H1 (cell line): ENCODE data around the gene TM9SF2. TPM values are rescaled to one million over a fixed set of nuclear protein-coding genes. Genes with fewer than 3 reads are reported as not detected.

Source experiments
- CTCF ChIA-PET: fragments of 300-600 bp; sonication (Branson Sonifier 250); formaldehyde crosslinking; loops from one replicate; lab custom pipeline; 2021; ENCODE audit not compliant: partially characterized antibody; lab: Charles Lee
- POLR2A ChIA-PET: fragments of 300-600 bp; sonication (Branson Sonifier 250); formaldehyde crosslinking; loops from one replicate; lab custom pipeline; 2021; ENCODE audit warnings: inconsistent platforms; ENCODE audit not compliant: partially characterized antibody; lab: Charles Lee
- DNase-seq, 2 experiments: peaks; one replicate each; pipeline versions ENCODE4 v3.0.0 to v3.0.0-alpha.2; 2010 to 2022; ENCODE audit warnings: low spot score in 2 of 2, low read depth in 1 of 2, mixed read lengths in 1 of 2
- FAIRE-seq: peaks from 2 replicates; lab custom pipeline; 2011; peaks lifted over from hg19 to GRCh38; lab: Jason Lieb, UNC
- H2AFZ ChIP-seq: 2 replicates; pipeline ENCODE4 v1.8.1; 2012; ENCODE audit warnings: low read length, inconsistent platforms
- H2AK5ac ChIP-seq: 2 replicates; pipeline ENCODE4 v1.6.1; 2013; ENCODE audit warnings: low read depth, low read length
- H2BK120ac ChIP-seq: replicated peaks from 2 replicates; pipeline ENCODE3; 2013; ENCODE audit warnings: low read depth, low read length, inconsistent platforms
- H2BK12ac ChIP-seq: 2 replicates; pipeline ENCODE4 v1.6.1; 2013; ENCODE audit warnings: low read depth, low read length
- H2BK15ac ChIP-seq: 2 replicates; pipeline ENCODE4 v1.6.1; 2013; ENCODE audit warnings: low read length
- H2BK20ac ChIP-seq: 2 replicates; pipeline ENCODE4 v1.6.1; 2013; ENCODE audit warnings: low read length
- H2BK5ac ChIP-seq: 2 replicates; pipeline ENCODE4 v1.6.1; 2013; ENCODE audit warnings: low read depth, low read length
- H3K14ac ChIP-seq: 2 replicates; pipeline ENCODE4 v1.6.1; 2013; ENCODE audit warnings: inconsistent platforms; ENCODE audit not compliant: insufficient read length
- H3K18ac ChIP-seq: 2 replicates; pipeline ENCODE4 v1.6.1; 2013; ENCODE audit warnings: low read length; ENCODE audit errors: extremely low read depth
- H3K23ac ChIP-seq: 2 replicates; pipeline ENCODE4 v1.6.1; 2013; ENCODE audit warnings: inconsistent platforms; ENCODE audit not compliant: insufficient read length
- H3K23me2 ChIP-seq: 2 replicates; pipeline ENCODE4 v1.6.1; 2013; ENCODE audit warnings: low read depth, low read length
- H3K27ac ChIP-seq: 2 replicates; pipeline ENCODE4 v1.6.1; 2011; ENCODE audit warnings: low read depth, low read length, inconsistent platforms
- H3K27me3 ChIP-seq, 4 experiments: replicated peaks in 1 of 4; 1 replicate in 1 of 4; 2 replicates in 3 of 4; pipeline versions ENCODE4 v1.6.1 to v1.8.1; 2011 to 2013; ENCODE audit warnings: low read length in 3 of 4, mild to moderate bottlenecking in 3 of 4, inconsistent platforms in 2 of 4, mixed read lengths in 2 of 4, moderate library complexity in 1 of 4; ENCODE audit not compliant: control insufficient read depth in 3 of 4, insufficient read depth in 3 of 4; ENCODE audit errors: extremely low read depth in 1 of 4
- H3K36me3 ChIP-seq, 4 experiments: 2 replicates each; pipeline versions ENCODE4 v1.6.1 to v1.8.1; 2011 to 2013; ENCODE audit warnings: mild to moderate bottlenecking in 4 of 4, low read length in 3 of 4, moderate library complexity in 2 of 4, control low read depth in 1 of 4, inconsistent platforms in 1 of 4; ENCODE audit not compliant: insufficient read depth in 4 of 4, control insufficient read depth in 2 of 4
- H3K4ac ChIP-seq: replicated peaks from 2 replicates; pipeline ENCODE3; 2013; ENCODE audit warnings: low read length, low read depth, mixed read lengths, inconsistent platforms; ENCODE audit not compliant: insufficient read length
- H3K4me1 ChIP-seq, 4 experiments: replicated peaks in 1 of 4; 1 replicate in 1 of 4; 2 replicates in 3 of 4; pipeline versions ENCODE4 v1.6.1 to v1.8.1; 2011 to 2013; ENCODE audit warnings: low read length in 3 of 4, inconsistent platforms in 2 of 4, mixed read lengths in 1 of 4; ENCODE audit not compliant: insufficient read depth in 4 of 4, control insufficient read depth in 3 of 4
- H3K4me2 ChIP-seq, 2 experiments: 2 replicates each; pipeline versions ENCODE4 v1.6.1 to v1.8.1; 2011 to 2013; ENCODE audit warnings: low read depth in 2 of 2, low read length in 2 of 2, control low read depth in 1 of 2, inconsistent platforms in 1 of 2, mild to moderate bottlenecking in 1 of 2; ENCODE audit not compliant: insufficient read depth in 1 of 2
- H3K4me3 ChIP-seq, 4 experiments: fragments of 200-600, 300-600 bp in 1 of 4; sonication (generic), shearing (Covaris generic), sonication (Bioruptor Twin) in 1 of 4; 2 replicates each; pipeline versions ENCODE4 v1.5.1 to v1.8.1; 2011 to 2016; ENCODE audit warnings: low read length in 4 of 4, low read depth in 3 of 4, control low read depth in 2 of 4, inconsistent platforms in 2 of 4, mild to moderate bottlenecking in 2 of 4, mixed read lengths in 1 of 4, moderate library complexity in 1 of 4; ENCODE audit not compliant: insufficient read depth in 2 of 4; ENCODE audit errors: extremely low read depth in 1 of 4
- H3K56ac ChIP-seq: replicated peaks from 2 replicates; pipeline ENCODE3; 2013; ENCODE audit warnings: low read depth, mild to moderate bottlenecking, mixed read lengths, low read length, inconsistent platforms; ENCODE audit not compliant: insufficient read length
- H3K79me1 ChIP-seq: 2 replicates; pipeline ENCODE4 v1.6.1; 2013; ENCODE audit warnings: low read depth, low read length, control low read depth
- H3K79me2 ChIP-seq, 2 experiments: 2 replicates each; pipeline versions ENCODE4 v1.6.1 to v1.8.1; 2012 to 2013; ENCODE audit warnings: low read length in 2 of 2, mild to moderate bottlenecking in 2 of 2, inconsistent platforms in 1 of 2; ENCODE audit not compliant: insufficient read depth in 2 of 2, control insufficient read depth in 1 of 2
- H3K9ac ChIP-seq, 4 experiments: replicated peaks in 1 of 4; 1 replicate in 1 of 4; 2 replicates in 3 of 4; pipeline versions ENCODE4 v1.6.1 to v1.8.1; 2011 to 2013; ENCODE audit warnings: low read depth in 3 of 4, low read length in 3 of 4, control low read depth in 2 of 4, mild to moderate bottlenecking in 2 of 4, moderate library complexity in 2 of 4, inconsistent platforms in 1 of 4; ENCODE audit errors: extremely low read depth in 1 of 4
- H3K9me3 ChIP-seq, 2 experiments: 2 replicates each; pipeline versions ENCODE4 v1.6.1 to v1.8.1; 2012 to 2013; ENCODE audit warnings: mild to moderate bottlenecking in 2 of 2, moderate library complexity in 2 of 2, control low read depth in 1 of 2, inconsistent platforms in 1 of 2, low read depth in 1 of 2, low read length in 1 of 2, mixed read lengths in 1 of 2; ENCODE audit not compliant: insufficient read depth in 2 of 2
- H4K20me1 ChIP-seq, 2 experiments: replicated peaks in 1 of 2; 2 replicates each; pipeline versions ENCODE3 to v1.8.1; 2011 to 2013; ENCODE audit warnings: inconsistent platforms in 2 of 2, low read length in 2 of 2, mild to moderate bottlenecking in 1 of 2; ENCODE audit not compliant: insufficient read depth in 2 of 2, control insufficient read depth in 1 of 2
- H4K5ac ChIP-seq: 2 replicates; pipeline ENCODE4 v1.6.1; 2013; ENCODE audit warnings: low read length, low read depth, mixed read lengths, inconsistent platforms; ENCODE audit not compliant: insufficient read length
- H4K8ac ChIP-seq: 2 replicates; pipeline ENCODE4 v1.8.0; 2013; ENCODE audit warnings: mild to moderate bottlenecking, moderate library complexity, low read length, inconsistent platforms; ENCODE audit not compliant: insufficient read depth; ENCODE audit errors: extremely low read depth
- H4K91ac ChIP-seq: replicated peaks from 2 replicates; pipeline ENCODE3; 2013; ENCODE audit warnings: low read length, mixed read lengths, inconsistent platforms; ENCODE audit not compliant: insufficient read length
- EP300 ChIP-seq, 2 experiments: IDR thresholded peaks; 1 replicate in 1 of 2; 2 replicates in 1 of 2; pipeline ENCODE4 v1.6.1; 2011 to 2012; ENCODE audit warnings: low read depth in 2 of 2, low read length in 2 of 2, mild to moderate bottlenecking in 2 of 2, borderline replicate concordance in 1 of 2, inconsistent platforms in 1 of 2, moderate library complexity in 1 of 2
- EZH2 ChIP-seq: fragments of 200-600 bp; sonication (generic); IDR thresholded peaks from 2 replicates; pipeline ENCODE4 v1.7.1; 2012; ENCODE audit warnings: low read depth, mild to moderate bottlenecking, moderate library complexity, low read length, inconsistent platforms; ENCODE audit not compliant: severe bottlenecking
- GTF2F1 ChIP-seq: IDR thresholded peaks from 2 replicates; pipeline ENCODE4 v1.6.1; 2012; ENCODE audit warnings: low read depth, low read length, improper control_type of control experiment, borderline replicate concordance
- JUND ChIP-seq: IDR thresholded peaks from 2 replicates; pipeline ENCODE4 v1.6.1; 2011; ENCODE audit warnings: mild to moderate bottlenecking, improper control_type of control experiment, low read length
- KDM5A ChIP-seq: fragments of 200-600 bp; IDR thresholded peaks from 2 replicates; pipeline ENCODE4 v1.7.1; 2012; ENCODE audit warnings: mild to moderate bottlenecking, low read length, inconsistent platforms, mixed read lengths
- SIRT6 ChIP-seq: IDR thresholded peaks from one replicate; pipeline ENCODE4 v1.7.1; 2012; ENCODE audit warnings: low read length, inconsistent platforms
- TEAD4 ChIP-seq: IDR thresholded peaks from 2 replicates; pipeline ENCODE4 v1.6.1; 2012; ENCODE audit warnings: low read depth, low read length, inconsistent platforms, mixed read lengths
- WGBS, 2 experiments: shearing (Covaris generic) in 1 of 2; methylation state at CpG; one replicate each; pipeline versions ENCODE4 v1.1.6 to v1.1.7; 2013 to 2015; ENCODE audit warnings: low lambda C conversion rate in 2 of 2, mixed read lengths in 2 of 2, inconsistent platforms in 1 of 2, low coverage in 1 of 2, missing lambda C conversion rate in 1 of 2; ENCODE audit not compliant: insufficient replicate concordance in 2 of 2, insufficient coverage in 1 of 2, insufficient read length in 1 of 2; ENCODE audit errors: extremely low coverage in 1 of 2, missing lambda C conversion rate in 1 of 2; 5-methylcytosine and 5-hydroxymethylcytosine counted together
- polyA plus RNA-seq, 7 experiments: library from polyadenylated mRNA; depleted of rRNA in 3 of 7; stranded (reverse) in 5 of 7; unstranded in 2 of 7; fragments of >200 nt in 5 of 7; fragments of 200-250 nt in 2 of 7; gene quantifications; 1 replicate in 5 of 7; 2 replicates in 1 of 7; 4 replicates in 1 of 7; pipeline versions ENCODE4 v1.2.1 to v1.2.3, GENCODE V29; 2011 to 2013; ENCODE audit warnings: missing spikeins in 2 of 7, mixed read lengths in 2 of 7
- total RNA-seq: library from RNA; stranded (reverse); fragmentation: NEBNext Ultra II Directional; extraction: Animal tissue kit (Norgen Biotek cat#: 25700); gene quantifications from 2 replicates; pipeline ENCODE4 v1.2.1, GENCODE V29; 2021

The TM9SF2 gene
- total and polyA plus RNA-seq, 2 of the 8 experiments (the other 6 are each of a cell fraction or from before 2014, with no cell fraction given) = 68.0 to 101 TPM

GRCh38 chr13:99469041-99469440 lies 32.2 kb upstream of the TM9SF2 start:
- Histone ChIP-seq H3K4ac (no peak overlapping the region), H2AFZ (no peak overlapping the region), H4K5ac (no peak overlapping the region), H4K8ac (no peak overlapping the region), H2BK15ac (no peak overlapping the region), H3K23me2 (no peaks in the 10 kb centered on the region; the same call in 1 of the 2 replicates), H3K27me3 (no peaks in the 10 kb centered on the region), H3K79me2 (no peaks in the 10 kb centered on the region), H2BK5ac (no peak overlapping the region), H4K20me1 (no peaks in the 10 kb centered on the region), H3K14ac (no peak overlapping the region), H3K4me3 (no peak overlapping the region), H3K4me2 (no peak overlapping the region), H3K9me3 (no peaks in the 10 kb centered on the region), H3K9ac (no peak overlapping the region), H3K18ac (no peak overlapping the region), H3K79me1 (no peaks in the 10 kb centered on the region), H3K4me1 (peaks cover 0 to 4% (median 0%) of the 10 kb centered on the region in 4 experiments; a peak in 4 of 7 replicates), H3K27ac (no peak overlapping the region), H3K56ac (no peak overlapping the region), H2BK12ac (no peak overlapping the region), H2AK5ac (no peak overlapping the region), H2BK120ac (no peak overlapping the region), H4K91ac (no peak overlapping the region), H2BK20ac (no peak overlapping the region), H3K23ac (no peak overlapping the region), H3K36me3 (no peaks in the 10 kb centered on the region)
- POLR2A ChIA-PET = no interaction called here
- no peak for DNase-seq
- FAIRE-seq = no peak
- CTCF ChIA-PET = interaction anchor here (1.1 to 3.6 kb wide), 2 partner anchors 26 to 34 kb away, joined by 3 to 17 read pairs; no protein-coding TSS in a partner anchor
- WGBS, 2 experiments = 75% methylated on average over 2 of the region's 2 CpGs; no CpG with 5 or more reads in 1 of the 2 experiments
- no peak for TF ChIP-seq KDM5A
- no peak for TF ChIP-seq GTF2F1
- TF ChIP-seq SIRT6 = no peak
- no peak for TF ChIP-seq JUND
- TF ChIP-seq EP300 (IDR thresholded peaks at IDR 0.05; ENCODE audit: borderline replicate concordance in 1 of 2, low read depth in 2 of 2, low read length in 2 of 2) = no peak
- TF ChIP-seq TEAD4 = no peak
- no peak for TF ChIP-seq EZH2
